Caco-2 (cell line): ENCODE measurements around the gene SALL3. TPM values are rescaled to one million over a fixed set of nuclear protein-coding genes. Genes with fewer than 3 reads are reported as not detected.

Source experiments
- BruUV-seq: library from RNA; stranded (reverse); fragments of 400-500 nt; replicated peaks from 2 replicates; lab custom pipeline; 2021; lab: Mats Ljungman, UMichigan
- CTCF ChIA-PET: fragments of 300-600 bp; sonication (Branson Sonifier 250); formaldehyde crosslinking; loops from one replicate; lab custom pipeline; 2022; ENCODE audit warnings: antibody characterized with exemption; lab: Charles Lee
- POLR2A ChIA-PET: fragments of 300-600 bp; sonication (Branson Sonifier 250); formaldehyde crosslinking; loops from one replicate; lab custom pipeline; 2022; ENCODE audit warnings: antibody characterized with exemption; lab: Charles Lee
- DNase-seq, 2 experiments: peaks; one replicate each; pipeline versions ENCODE4 v3.0.0 to v3.0.0-alpha.2; 2020 to 2022
- H3K27me3 ChIP-seq: replicated peaks from 2 replicates; pipeline ENCODE4 v1.6.0; 2011; ENCODE audit warnings: low read length; ENCODE audit not compliant: control insufficient read depth, insufficient read depth
- H3K36me3 ChIP-seq: 2 replicates; pipeline ENCODE4 v1.5.1; 2011; ENCODE audit warnings: low read length; ENCODE audit not compliant: control insufficient read depth, insufficient read depth
- H3K4me1 ChIP-seq: fragments of 250-450 bp; sonication (Bioruptor Pico); 2 replicates; pipeline ENCODE4 v1.5.1; 2020; ENCODE audit warnings: mild to moderate bottlenecking
- H3K4me3 ChIP-seq: 2 replicates; pipeline ENCODE4 v1.5.1; 2011; ENCODE audit warnings: low read depth, mild to moderate bottlenecking, control low read depth, low read length
- H3K9me3 ChIP-seq: fragments of 250-450 bp; sonication (Bioruptor Pico); 2 replicates; pipeline ENCODE4 v1.5.1; 2020; ENCODE audit warnings: mild to moderate bottlenecking, moderate library complexity
- H3K27ac Mint-ChIP-seq: one replicate; pipeline ENCODE4 v1.8.0; 2022; ENCODE audit warnings: mixed read lengths; ENCODE audit not compliant: unreplicated experiment
- H3K27me3 Mint-ChIP-seq: one replicate; pipeline ENCODE4 v1.8.0; 2022; ENCODE audit warnings: mixed read lengths; ENCODE audit not compliant: insufficient read depth, unreplicated experiment
- H3K36me3 Mint-ChIP-seq: one replicate; pipeline ENCODE4 v1.8.0; 2022; ENCODE audit warnings: mild to moderate bottlenecking, mixed read lengths; ENCODE audit not compliant: insufficient read depth, unreplicated experiment
- H3K4me1 Mint-ChIP-seq: one replicate; pipeline ENCODE4 v1.8.0; 2022; ENCODE audit warnings: low read depth, mixed read lengths; ENCODE audit not compliant: unreplicated experiment
- H3K4me3 Mint-ChIP-seq: one replicate; pipeline ENCODE4 v1.8.0; 2022; ENCODE audit warnings: mild to moderate bottlenecking, moderate library complexity, mixed read lengths; ENCODE audit not compliant: unreplicated experiment
- H3K9me3 Mint-ChIP-seq: one replicate; pipeline ENCODE4 v1.8.0; 2022; ENCODE audit warnings: mixed read lengths; ENCODE audit not compliant: unreplicated experiment
- intact Hi-C: fragments of 100-400 bp; cut with micrococcal nuclease; formaldehyde crosslinking; loops from one replicate; pipeline ENCODE4 v1.10.0; 2022; ENCODE audit not compliant: unreplicated experiment
- total RNA-seq: library from RNA; stranded (reverse); gene quantifications from 2 replicates; pipeline ENCODE4 v1.2.3, GENCODE V29; 2022
- TF ChIP-seq, protein P1 (sequence below), 2 experiments: fragments of 200-600 bp in 1 of 2; IDR thresholded peaks; 1 replicate in 1 of 2; 2 replicates in 1 of 2; pipeline versions ENCODE4 v1.5.1 to v1.8.0; 2011 to 2022; ENCODE audit warnings: antibody characterized with exemption in 1 of 2, control low read depth in 1 of 2, inconsistent platforms in 1 of 2, low read depth in 1 of 2, low read length in 1 of 2, mild to moderate bottlenecking in 1 of 2, moderate library complexity in 1 of 2; ENCODE audit not compliant: insufficient read depth in 1 of 2, severe bottlenecking in 1 of 2, unreplicated experiment in 1 of 2

Gene SALL3
- total RNA-seq, 1 experiment from 2014 or later: not detected

DNA sequence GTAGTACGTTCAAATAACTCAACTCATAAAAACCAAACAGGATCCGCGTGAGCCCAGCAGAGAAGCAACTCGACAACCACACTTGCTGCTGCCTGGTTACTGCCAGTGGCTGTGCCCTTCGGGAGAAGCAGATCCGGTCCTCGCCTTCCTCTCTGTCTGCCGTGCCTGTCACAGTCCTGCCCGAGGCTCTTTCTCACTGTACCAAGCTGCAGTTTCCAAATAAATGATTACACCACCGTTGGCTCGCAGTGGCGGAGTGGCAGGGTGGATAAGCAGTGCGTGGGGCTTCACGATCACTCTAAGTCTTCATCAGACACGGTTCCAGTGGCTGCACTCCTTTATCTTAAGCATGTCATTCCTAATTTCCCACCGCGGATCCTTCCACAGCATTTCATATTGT, 26.1 kb upstream of the SALL3 start:
- POLR2A ChIA-PET: no interaction called here

GRCh38 chr18:78955051-78955450, 24.6 kb upstream of the SALL3 start:
- H3K27ac Mint-ChIP-seq: no peak overlapping the region
- H3K36me3 Mint-ChIP-seq: no peaks in the 10 kb centered on the region
- DNase-seq: no peak
- no peaks in the 10 kb centered on the region for H3K36me3 ChIP-seq
- H3K9me3 ChIP-seq: no peaks in the 10 kb centered on the region
- ChIA-PET CTCF (no interaction called here), POLR2A (no interaction called here)
- H3K9me3 Mint-ChIP-seq: no peaks in the 10 kb centered on the region
- BruUV-seq: no TSS peak
- H3K4me1 ChIP-seq: no peaks in the 10 kb centered on the region
- no peak overlapping the region for H3K4me3 Mint-ChIP-seq
- H3K27me3 Mint-ChIP-seq: no peaks in the 10 kb centered on the region
- intact Hi-C loops: no loop called here
- H3K4me3 ChIP-seq: no peak overlapping the region
- no peaks in the 10 kb centered on the region for H3K4me1 Mint-ChIP-seq
- TF ChIP-seq, protein P1, sequence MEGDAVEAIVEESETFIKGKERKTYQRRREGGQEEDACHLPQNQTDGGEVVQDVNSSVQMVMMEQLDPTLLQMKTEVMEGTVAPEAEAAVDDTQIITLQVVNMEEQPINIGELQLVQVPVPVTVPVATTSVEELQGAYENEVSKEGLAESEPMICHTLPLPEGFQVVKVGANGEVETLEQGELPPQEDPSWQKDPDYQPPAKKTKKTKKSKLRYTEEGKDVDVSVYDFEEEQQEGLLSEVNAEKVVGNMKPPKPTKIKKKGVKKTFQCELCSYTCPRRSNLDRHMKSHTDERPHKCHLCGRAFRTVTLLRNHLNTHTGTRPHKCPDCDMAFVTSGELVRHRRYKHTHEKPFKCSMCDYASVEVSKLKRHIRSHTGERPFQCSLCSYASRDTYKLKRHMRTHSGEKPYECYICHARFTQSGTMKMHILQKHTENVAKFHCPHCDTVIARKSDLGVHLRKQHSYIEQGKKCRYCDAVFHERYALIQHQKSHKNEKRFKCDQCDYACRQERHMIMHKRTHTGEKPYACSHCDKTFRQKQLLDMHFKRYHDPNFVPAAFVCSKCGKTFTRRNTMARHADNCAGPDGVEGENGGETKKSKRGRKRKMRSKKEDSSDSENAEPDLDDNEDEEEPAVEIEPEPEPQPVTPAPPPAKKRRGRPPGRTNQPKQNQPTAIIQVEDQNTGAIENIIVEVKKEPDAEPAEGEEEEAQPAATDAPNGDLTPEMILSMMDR (IDR thresholded peaks at IDR 0.05; ENCODE audit: insufficient read depth in 1 of 2, low read depth in 1 of 2, low read length in 1 of 2, severe bottlenecking in 1 of 2, unreplicated experiment in 1 of 2): no peak
- no peaks in the 10 kb centered on the region for H3K27me3 ChIP-seq

More for the DNA sequence above, 26.1 kb upstream of the SALL3 start:
- no peak for DNase-seq
- no peak overlapping the region for H3K27ac Mint-ChIP-seq
- intact Hi-C loops: no loop called here
- H3K4me3 ChIP-seq: no peak overlapping the region
- H3K36me3 ChIP-seq: no peaks in the 10 kb centered on the region
- no TSS peak for BruUV-seq
- H3K4me3 Mint-ChIP-seq: no peak overlapping the region
- no peaks in the 10 kb centered on the region for H3K27me3 ChIP-seq
- TF ChIP-seq, protein P1 (IDR thresholded peaks at IDR 0.05; ENCODE audit: insufficient read depth in 1 of 2, low read depth in 1 of 2, low read length in 1 of 2, severe bottlenecking in 1 of 2, unreplicated experiment in 1 of 2): no peak
- no peaks in the 10 kb centered on the region for H3K4me1 Mint-ChIP-seq
- H3K9me3 ChIP-seq: no peaks in the 10 kb centered on the region
- no peaks in the 10 kb centered on the region for H3K4me1 ChIP-seq
- H3K27me3 Mint-ChIP-seq: no peaks in the 10 kb centered on the region
- no peaks in the 10 kb centered on the region for H3K9me3 Mint-ChIP-seq
- CTCF ChIA-PET: no interaction called here
- no peaks in the 10 kb centered on the region for H3K36me3 Mint-ChIP-seq

DNA sequence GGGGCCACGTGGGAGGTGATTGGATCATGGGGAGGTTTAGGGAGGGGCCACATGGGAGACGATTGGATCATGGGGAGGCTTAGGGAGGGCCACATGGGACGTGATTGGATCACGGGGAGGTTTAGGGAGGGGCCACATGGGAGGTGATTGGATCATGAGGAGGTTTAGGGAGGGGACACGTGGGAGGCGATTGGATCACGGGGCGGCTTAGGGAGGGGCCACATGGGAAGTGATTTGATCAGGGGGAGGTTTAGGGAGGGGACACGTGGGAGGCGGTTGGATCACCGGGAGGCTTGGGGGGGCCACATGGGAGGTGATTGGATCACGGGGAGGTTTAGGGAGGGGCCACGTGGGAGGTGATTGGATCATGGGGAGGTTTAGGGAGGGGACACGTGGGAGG, 22.5 kb upstream of the SALL3 start:
- intact Hi-C loops: no loop called here
- Histone ChIP-seq H3K27me3 (no peaks in the 10 kb centered on the region), H3K4me3 (no peak overlapping the region), H3K4me1 (no peaks in the 10 kb centered on the region), H3K36me3 (no peaks in the 10 kb centered on the region), H3K9me3 (no peaks in the 10 kb centered on the region)
- no TSS peak for BruUV-seq
- CTCF ChIA-PET: no interaction called here
- Mint-ChIP-seq H3K9me3 (peaks cover 9% of the 10 kb centered on the region), H3K4me1 (no peaks in the 10 kb centered on the region), H3K36me3 (no peaks in the 10 kb centered on the region), H3K27ac (no peak overlapping the region), H3K4me3 (no peak overlapping the region), H3K27me3 (no peaks in the 10 kb centered on the region)
- POLR2A ChIA-PET: no interaction called here
- no peak for DNase-seq
- TF ChIP-seq, protein P1 (IDR thresholded peaks at IDR 0.05; ENCODE audit: insufficient read depth in 1 of 2, low read depth in 1 of 2, low read length in 1 of 2, severe bottlenecking in 1 of 2, unreplicated experiment in 1 of 2): no peak
